Fibroblast of mammary gland (primary cell): ENCODE results near the gene HHAT.

Experiments
- DNase-seq: peaks from one replicate; pipeline ENCODE4 v3.0.0-alpha.2; 2010; ENCODE audit warnings: low read depth
- H3K4me3 ChIP-seq: 2 replicates; pipeline ENCODE4 v1.5.1; 2011; ENCODE audit warnings: low read depth, mild to moderate bottlenecking, low read length, moderate library complexity; ENCODE audit not compliant: control insufficient read depth
- TF ChIP-seq, protein P1 (sequence below): conservative IDR thresholded peaks from 2 replicates; pipeline ENCODE4 v1.5.1; 2011; ENCODE audit warnings: low read depth, low read length, inconsistent platforms; ENCODE audit not compliant: control insufficient read depth, insufficient read depth

Gene HHAT

DNA sequence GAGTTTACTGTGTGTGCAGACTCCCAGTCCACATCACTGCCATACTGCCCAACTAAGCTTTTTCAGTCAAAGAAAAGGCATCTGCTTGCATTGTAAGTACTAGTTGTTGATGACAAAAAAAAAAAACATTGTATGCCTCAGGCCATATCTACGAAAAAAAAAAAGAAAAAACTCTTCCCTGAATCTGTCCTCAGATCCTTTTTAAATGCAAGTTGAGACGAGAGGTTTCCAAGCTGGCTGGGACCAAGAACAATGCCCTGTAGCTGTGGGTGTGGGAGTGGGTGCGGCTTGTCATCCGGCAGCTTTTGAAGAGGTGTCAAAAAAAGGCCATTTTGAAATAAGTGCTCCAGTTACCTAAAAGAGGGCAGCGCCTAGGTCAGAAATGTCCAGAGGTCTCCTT, 29.2 kb upstream of the HHAT start:
- H3K4me3 ChIP-seq = no peak overlapping the region
- no peak for DNase-seq
- TF ChIP-seq, protein P1, sequence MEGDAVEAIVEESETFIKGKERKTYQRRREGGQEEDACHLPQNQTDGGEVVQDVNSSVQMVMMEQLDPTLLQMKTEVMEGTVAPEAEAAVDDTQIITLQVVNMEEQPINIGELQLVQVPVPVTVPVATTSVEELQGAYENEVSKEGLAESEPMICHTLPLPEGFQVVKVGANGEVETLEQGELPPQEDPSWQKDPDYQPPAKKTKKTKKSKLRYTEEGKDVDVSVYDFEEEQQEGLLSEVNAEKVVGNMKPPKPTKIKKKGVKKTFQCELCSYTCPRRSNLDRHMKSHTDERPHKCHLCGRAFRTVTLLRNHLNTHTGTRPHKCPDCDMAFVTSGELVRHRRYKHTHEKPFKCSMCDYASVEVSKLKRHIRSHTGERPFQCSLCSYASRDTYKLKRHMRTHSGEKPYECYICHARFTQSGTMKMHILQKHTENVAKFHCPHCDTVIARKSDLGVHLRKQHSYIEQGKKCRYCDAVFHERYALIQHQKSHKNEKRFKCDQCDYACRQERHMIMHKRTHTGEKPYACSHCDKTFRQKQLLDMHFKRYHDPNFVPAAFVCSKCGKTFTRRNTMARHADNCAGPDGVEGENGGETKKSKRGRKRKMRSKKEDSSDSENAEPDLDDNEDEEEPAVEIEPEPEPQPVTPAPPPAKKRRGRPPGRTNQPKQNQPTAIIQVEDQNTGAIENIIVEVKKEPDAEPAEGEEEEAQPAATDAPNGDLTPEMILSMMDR = no peak

DNA sequence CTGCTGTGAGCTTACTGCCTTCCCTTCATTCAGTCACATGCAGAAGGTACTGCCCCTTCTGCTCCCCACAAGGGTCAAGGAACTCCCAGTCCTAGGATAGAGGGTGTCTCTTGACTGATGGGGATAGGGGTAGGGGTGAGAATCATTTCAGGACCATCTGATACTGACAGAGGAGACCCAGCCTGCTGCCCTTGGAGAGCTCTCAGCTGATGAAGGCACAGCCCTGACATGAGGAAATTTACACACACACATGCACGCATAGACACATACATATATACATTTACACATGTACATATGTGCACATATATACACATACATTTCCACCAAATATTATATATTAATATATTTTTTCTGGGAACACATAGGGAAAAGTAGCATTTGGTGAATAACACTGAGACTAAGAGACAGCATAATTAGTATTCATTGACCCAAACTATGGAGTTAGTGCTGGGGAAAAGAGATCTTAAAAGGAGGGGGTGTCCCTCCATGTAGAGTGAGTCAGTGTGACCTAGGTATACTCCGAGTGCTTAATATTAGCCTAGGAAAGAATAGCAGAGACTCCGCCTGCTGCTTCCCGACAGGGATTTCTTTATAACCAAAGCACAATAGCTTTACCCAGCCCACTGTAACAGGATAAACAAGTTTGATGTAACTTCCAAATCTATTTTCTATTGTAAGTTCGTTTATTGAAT, 27.6 kb upstream of the HHAT start:
- no peak overlapping the region for H3K4me3 ChIP-seq
- DNase-seq = no peak
- TF ChIP-seq, protein P1 = no peak

DNA sequence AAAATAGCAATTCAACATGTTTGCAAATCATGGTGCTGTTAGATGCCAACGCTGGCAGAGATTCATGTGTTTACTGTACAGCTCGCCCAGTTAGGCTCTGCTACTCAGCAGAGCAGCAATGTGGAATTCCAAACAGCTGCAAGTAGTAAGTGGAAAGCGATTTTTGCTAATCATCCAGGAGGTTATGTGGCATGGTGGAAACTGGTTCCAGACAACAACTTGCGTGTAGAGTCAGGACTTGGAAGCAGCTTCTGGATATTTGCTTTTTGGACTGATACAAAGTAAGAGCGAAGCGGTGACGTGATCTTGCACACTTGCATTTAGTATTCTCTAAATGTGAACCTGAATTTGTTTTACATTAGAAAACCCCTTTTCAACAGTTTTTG, 27.1 kb upstream of the HHAT start:
- TF ChIP-seq, protein P1 = no peak
- no peak for DNase-seq
- no peak overlapping the region for H3K4me3 ChIP-seq

DNA sequence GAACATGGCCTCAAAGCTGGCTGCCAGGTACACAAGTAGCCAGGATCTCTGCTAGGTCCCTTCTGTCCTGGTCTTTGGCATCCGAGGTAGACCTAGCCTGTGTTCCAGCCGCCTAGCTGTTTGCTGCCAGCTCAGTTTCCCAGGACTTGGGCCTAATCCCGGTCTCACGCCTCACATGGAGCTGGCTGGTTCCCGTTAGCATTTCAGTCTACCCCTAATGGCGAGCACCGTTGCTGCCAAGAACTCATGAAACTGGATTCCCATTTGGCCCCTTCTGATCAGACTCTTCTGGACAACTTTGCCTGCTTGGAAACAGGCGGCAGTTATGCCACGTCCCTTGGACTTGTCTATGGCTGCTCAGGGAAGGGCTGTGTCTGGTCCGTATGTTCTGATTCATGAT, 26.2 kb upstream of the HHAT start:
- H3K4me3 ChIP-seq = no peak overlapping the region
- TF ChIP-seq, protein P1 = no peak
- no peak for DNase-seq

DNA sequence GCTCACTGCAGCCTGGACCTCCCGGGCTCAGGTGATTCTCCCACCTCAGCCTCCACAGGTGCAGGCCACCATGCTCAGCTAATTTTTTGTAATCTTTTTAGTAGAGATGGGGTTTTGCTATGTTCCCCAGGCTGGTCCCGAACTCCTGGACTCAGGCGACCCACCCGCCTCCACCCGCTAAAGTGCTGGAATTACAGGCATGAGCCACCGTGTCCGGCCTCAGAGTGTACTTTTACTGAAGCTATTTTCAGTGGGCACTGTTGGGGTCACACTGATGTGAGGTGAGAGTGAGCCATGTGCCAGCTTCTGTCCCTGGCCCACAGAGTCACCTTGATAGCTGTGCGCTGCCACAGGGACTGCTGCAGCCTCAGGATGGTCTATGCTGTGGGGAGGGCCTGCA, 25.3 kb upstream of the HHAT start:
- H3K4me3 ChIP-seq = no peak overlapping the region
- no peak for DNase-seq
- TF ChIP-seq, protein P1 = no peak

DNA sequence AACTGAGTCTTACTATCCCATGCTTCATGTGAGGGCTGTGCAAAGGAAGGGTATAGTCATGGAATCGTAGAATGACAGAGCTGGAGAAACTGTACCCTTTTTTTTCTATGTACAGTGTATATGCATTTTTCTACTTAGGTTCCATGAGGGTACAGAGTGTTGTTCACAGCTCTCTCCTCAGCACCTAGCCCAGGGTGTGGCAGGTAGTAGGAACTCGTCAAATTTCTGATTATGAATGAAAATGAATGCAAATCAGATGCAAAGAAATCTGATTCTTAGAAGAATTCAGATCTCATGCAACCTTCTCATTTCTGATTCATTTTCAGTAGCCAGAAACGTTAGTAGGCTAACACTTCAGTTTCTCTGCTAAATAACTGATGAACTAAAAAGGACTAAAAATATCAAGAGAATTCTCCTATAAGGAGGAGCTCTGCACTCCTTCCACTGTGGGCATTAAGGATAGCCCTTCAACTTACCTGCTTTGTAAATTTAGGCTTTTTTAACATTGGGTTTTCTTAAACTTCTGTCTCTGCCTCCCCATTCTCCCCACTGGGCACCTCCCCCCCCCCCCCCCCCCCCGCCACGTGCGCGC, 18.0 kb upstream of the HHAT start:
- DNase-seq = no peak
- TF ChIP-seq, protein P1 = no peak
- no peak overlapping the region for H3K4me3 ChIP-seq
